ENCODE data around the gene TMEM161B. TPM values are rescaled to one million over a fixed set of nuclear protein-coding genes. Genes with fewer than 3 reads are reported as not detected.

Gene TMEM161B
- total RNA-seq, 1 donor from 2014 or later, result 10.6 TPM

- no peak overlapping the region for H3K4me3 Mint-ChIP-seq (ENCODE audit: unreplicated experiment)
- no peak overlapping the region for H3K27ac Mint-ChIP-seq (ENCODE audit: unreplicated experiment)
- no peak for TF ChIP-seq CTCF (IDR thresholded peaks at IDR 0.05; ENCODE audit: unreplicated experiment)
- no peaks in the 10 kb centered on the region for H3K27me3 Mint-ChIP-seq (ENCODE audit: unreplicated experiment)
- no peaks in the 10 kb centered on the region for H3K9me3 Mint-ChIP-seq (ENCODE audit: unreplicated experiment)
- H3K36me3 Mint-ChIP-seq (ENCODE audit: low read depth, unreplicated experiment), result peaks cover 6% of the 10 kb centered on the region
- DNase-seq (ENCODE audit: low spot score), result no peak
- no peaks in the 10 kb centered on the region for H3K4me1 Mint-ChIP-seq (ENCODE audit: unreplicated experiment)
These were observed 32.8 kb downstream of the TMEM161B start for GRCh38 chr5:88235828-88236227.

- H3K27ac Mint-ChIP-seq (ENCODE audit: unreplicated experiment), result no peak overlapping the region
- no peak overlapping the region for H3K4me3 Mint-ChIP-seq (ENCODE audit: unreplicated experiment)
- no peaks in the 10 kb centered on the region for H3K27me3 Mint-ChIP-seq (ENCODE audit: unreplicated experiment)
- no peaks in the 10 kb centered on the region for H3K9me3 Mint-ChIP-seq (ENCODE audit: unreplicated experiment)
- no peaks in the 10 kb centered on the region for H3K4me1 Mint-ChIP-seq (ENCODE audit: unreplicated experiment)
- TF ChIP-seq CTCF (IDR thresholded peaks at IDR 0.05; ENCODE audit: unreplicated experiment), result no peak
- DNase-seq (ENCODE audit: low spot score), result no peak
- H3K36me3 Mint-ChIP-seq (ENCODE audit: low read depth, unreplicated experiment), result peaks cover 6% of the 10 kb centered on the region
These were observed 33.3 kb downstream of the TMEM161B start for GRCh38 chr5:88235346-88235745.

- Mint-ChIP-seq H3K27me3 (ENCODE audit: unreplicated experiment) (peaks cover 2% of the 10 kb centered on the region), H3K4me3 (ENCODE audit: unreplicated experiment) (no peak overlapping the region), H3K9me3 (ENCODE audit: unreplicated experiment) (no peaks in the 10 kb centered on the region), H3K4me1 (ENCODE audit: unreplicated experiment) (no peaks in the 10 kb centered on the region), H3K27ac (ENCODE audit: unreplicated experiment) (no peak overlapping the region), H3K36me3 (ENCODE audit: low read depth, unreplicated experiment) (peaks cover 10% of the 10 kb centered on the region)
- no peak for DNase-seq (ENCODE audit: low spot score)
- TF ChIP-seq CTCF (IDR thresholded peaks at IDR 0.05; ENCODE audit: unreplicated experiment), result no peak
These were observed 38.0 kb downstream of the TMEM161B start for GRCh38 chr5:88230546-88231066.

- peaks cover 7% of the 10 kb centered on the region for H3K36me3 Mint-ChIP-seq (ENCODE audit: low read depth, unreplicated experiment)
- DNase-seq (ENCODE audit: low spot score), result no peak
- H3K9me3 Mint-ChIP-seq (ENCODE audit: unreplicated experiment), result no peaks in the 10 kb centered on the region
- TF ChIP-seq CTCF (IDR thresholded peaks at IDR 0.05; ENCODE audit: unreplicated experiment), result no peak
- H3K4me3 Mint-ChIP-seq (ENCODE audit: unreplicated experiment), result no peak overlapping the region
- H3K27ac Mint-ChIP-seq (ENCODE audit: unreplicated experiment), result no peak overlapping the region
- no peaks in the 10 kb centered on the region for H3K4me1 Mint-ChIP-seq (ENCODE audit: unreplicated experiment)
- H3K27me3 Mint-ChIP-seq (ENCODE audit: unreplicated experiment), result peaks cover 2% of the 10 kb centered on the region
These were observed 41.7 kb downstream of the TMEM161B start for GRCh38 chr5:88226881-88227450.

GRCh38 chr5:88214655-88215054 is 54.0 kb downstream of the TMEM161B start:
- Mint-ChIP-seq H3K9me3 (ENCODE audit: unreplicated experiment) (no peaks in the 10 kb centered on the region), H3K36me3 (ENCODE audit: low read depth, unreplicated experiment) (no peaks in the 10 kb centered on the region), H3K4me1 (ENCODE audit: unreplicated experiment) (no peaks in the 10 kb centered on the region), H3K27me3 (ENCODE audit: unreplicated experiment) (no peaks in the 10 kb centered on the region), H3K27ac (ENCODE audit: unreplicated experiment) (no peak overlapping the region), H3K4me3 (ENCODE audit: unreplicated experiment) (no peak overlapping the region)
- no peak for DNase-seq (ENCODE audit: low spot score)
- no peak for TF ChIP-seq CTCF (IDR thresholded peaks at IDR 0.05; ENCODE audit: unreplicated experiment)
